HEK293 (cell line): Measurements from ENCODE around the gene PSAPL1.

Source experiments
- CTCF ChIA-PET: fragments of 350-600 bp; formaldehyde crosslinking; extraction: SDS; loops from one replicate; lab custom pipeline; 2021; ENCODE audit warnings: antibody characterized with exemption; lab: Yijun Ruan, JAX
- POLR2A ChIA-PET: fragments of 300-600 bp; formaldehyde crosslinking; extraction: SDS; loops from one replicate; lab custom pipeline; 2020; ENCODE audit warnings: antibody characterized with exemption, inconsistent platforms; lab: Yijun Ruan, JAX
- H3K27ac ChIP-seq: fragments of 200-500 bp; sonication (Bioruptor generic); 2 replicates; pipeline ENCODE4 v1.5.1; 2014; ENCODE audit warnings: low read depth, low read length, control low read depth, inconsistent platforms; ENCODE audit errors: extremely low read depth
- H3K36me3 ChIP-seq, 2 experiments: fragments of 200-500 bp in 1 of 2; sonication (Bioruptor generic) in 1 of 2; 1 replicate in 1 of 2; 2 replicates in 1 of 2; pipeline ENCODE4 v1.5.1; 2014 to 2017; ENCODE audit warnings: inconsistent platforms in 2 of 2, low read length in 2 of 2; ENCODE audit not compliant: control insufficient read depth in 2 of 2, insufficient read depth in 1 of 2
- H3K4me1 ChIP-seq: fragments of 200-500 bp; sonication (Bioruptor generic); 2 replicates; pipeline ENCODE4 v1.5.1; 2014; ENCODE audit warnings: mild to moderate bottlenecking, low read length, inconsistent platforms; ENCODE audit not compliant: control insufficient read depth, insufficient read depth
- H3K4me3 ChIP-seq: 2 replicates; pipeline ENCODE4 v1.5.1; 2011; ENCODE audit warnings: low read depth, mild to moderate bottlenecking, control low read depth, low read length, moderate library complexity
- H3K9me3 ChIP-seq: fragments of 200-500 bp; sonication (Bioruptor generic); 2 replicates; pipeline ENCODE4 v1.5.1; 2014; ENCODE audit warnings: low read depth, low read length, inconsistent platforms; ENCODE audit not compliant: control insufficient read depth, insufficient read depth
- HOXA7 ChIP-seq: sonication (generic); formaldehyde crosslinking; IDR thresholded peaks from 2 replicates; pipeline ENCODE4 v1.8.1; 2022; ENCODE audit warnings: missing genetic modification reagents, borderline replicate concordance
- KLF8 ChIP-seq: fragments of 450-650 bp; formaldehyde crosslinking; IDR thresholded peaks from 2 replicates; pipeline ENCODE4 v1.5.1; 2016; ENCODE audit warnings: missing biosample characterization, missing genetic modification characterization
- SCRT1 ChIP-seq: fragments of 450-650 bp; formaldehyde crosslinking; IDR thresholded peaks from 2 replicates; pipeline ENCODE4 v1.5.1; 2016; ENCODE audit warnings: missing biosample characterization, missing genetic modification characterization, borderline replicate concordance
- ZBTB1 ChIP-seq: fragments of 450-650 bp; formaldehyde crosslinking; IDR thresholded peaks from 2 replicates; pipeline ENCODE4 v1.5.1; 2016; ENCODE audit warnings: missing biosample characterization, missing genetic modification characterization
- ZBTB7A ChIP-seq: fragments of 450-650 bp; formaldehyde crosslinking; IDR thresholded peaks from 2 replicates; pipeline ENCODE4 v1.5.1; 2016; ENCODE audit warnings: low read depth, missing biosample characterization, missing genetic modification characterization
- ZNF121 ChIP-seq: fragments of 450-650 bp; formaldehyde crosslinking; IDR thresholded peaks from 2 replicates; pipeline ENCODE4 v1.5.1; 2016; ENCODE audit warnings: missing biosample characterization, missing genetic modification characterization
- ZNF155 ChIP-seq: fragments of 450-650 bp; formaldehyde crosslinking; IDR thresholded peaks from 2 replicates; pipeline ENCODE4 v1.5.1; 2016; ENCODE audit warnings: missing biosample characterization, missing genetic modification characterization
- ZNF211 ChIP-seq: fragments of 450-650 bp; formaldehyde crosslinking; IDR thresholded peaks from 2 replicates; pipeline ENCODE4 v1.5.1; 2016; ENCODE audit warnings: low read depth, missing biosample characterization, missing genetic modification characterization
- ZNF266 ChIP-seq: fragments of 450-650 bp; formaldehyde crosslinking; IDR thresholded peaks from 2 replicates; pipeline ENCODE4 v1.5.1; 2016; ENCODE audit warnings: missing biosample characterization, missing genetic modification characterization, low read depth
- ZNF510 ChIP-seq: fragments of 450-650 bp; formaldehyde crosslinking; IDR thresholded peaks from 2 replicates; pipeline ENCODE4 v1.5.1; 2018; ENCODE audit warnings: mild to moderate bottlenecking, missing genetic modification characterization, missing biosample characterization; ENCODE audit not compliant: insufficient replicate concordance
- ZNF561 ChIP-seq: fragments of 450-650 bp; IDR thresholded peaks from 2 replicates; pipeline ENCODE4 v1.5.1; 2018; ENCODE audit warnings: missing biosample characterization, missing genetic modification characterization, borderline replicate concordance
- ZNF600 ChIP-seq: fragments of 450-650 bp; formaldehyde crosslinking; IDR thresholded peaks from 2 replicates; pipeline ENCODE4 v1.5.1; 2016; ENCODE audit warnings: missing biosample characterization, missing genetic modification characterization
- ZNF626 ChIP-seq: fragments of 450-650 bp; sonication (Bioruptor Pico); formaldehyde crosslinking; IDR thresholded peaks from 2 replicates; pipeline ENCODE4 v1.5.1; 2018; ENCODE audit warnings: missing biosample characterization, missing genetic modification characterization, inconsistent platforms
- ZNF629 ChIP-seq: fragments of 450-650 bp; formaldehyde crosslinking; IDR thresholded peaks from 2 replicates; pipeline ENCODE4 v1.5.1; 2017; ENCODE audit warnings: missing biosample characterization, missing genetic modification characterization
- ZNF677 ChIP-seq: fragments of 450-650 bp; IDR thresholded peaks from 2 replicates; pipeline ENCODE4 v1.5.0; 2018; ENCODE audit warnings: missing biosample characterization, mild to moderate bottlenecking, missing genetic modification characterization, moderate library complexity
- ZNF777 ChIP-seq: fragments of 450-650 bp; formaldehyde crosslinking; IDR thresholded peaks from 2 replicates; pipeline ENCODE4 v1.5.1; 2017; ENCODE audit warnings: missing biosample characterization, missing genetic modification characterization, borderline replicate concordance
- TF ChIP-seq, protein P1 (sequence below): fragments of 450-650 bp; formaldehyde crosslinking; IDR thresholded peaks from 2 replicates; pipeline ENCODE4 v1.5.1; 2016; ENCODE audit warnings: missing biosample characterization, missing genetic modification characterization
- TF ChIP-seq, protein P2 (sequence below): fragments of 450-650 bp; formaldehyde crosslinking; IDR thresholded peaks from 2 replicates; pipeline ENCODE4 v1.5.1; 2016; ENCODE audit warnings: missing biosample characterization, missing genetic modification characterization, low read depth
- TF ChIP-seq, protein P3 (sequence below): fragments of 450-650 bp; formaldehyde crosslinking; IDR thresholded peaks from 2 replicates; pipeline ENCODE4 v1.5.1; 2017; ENCODE audit warnings: missing biosample characterization, missing genetic modification characterization
- TF ChIP-seq, protein P4 (sequence below): fragments of 450-650 bp; formaldehyde crosslinking; IDR thresholded peaks from 2 replicates; pipeline ENCODE4 v1.5.1; 2016; ENCODE audit warnings: missing biosample characterization, missing genetic modification characterization
- TF ChIP-seq, protein P5 (sequence below): fragments of 450-650 bp; formaldehyde crosslinking; IDR thresholded peaks from 2 replicates; pipeline ENCODE4 v1.5.1; 2016; ENCODE audit warnings: missing biosample characterization, missing genetic modification characterization
- TF ChIP-seq, protein P6 (sequence below): fragments of 450-650 bp; formaldehyde crosslinking; IDR thresholded peaks from 2 replicates; pipeline ENCODE4 v1.5.1; 2016; ENCODE audit warnings: missing biosample characterization, missing genetic modification characterization

Gene PSAPL1

DNA sequence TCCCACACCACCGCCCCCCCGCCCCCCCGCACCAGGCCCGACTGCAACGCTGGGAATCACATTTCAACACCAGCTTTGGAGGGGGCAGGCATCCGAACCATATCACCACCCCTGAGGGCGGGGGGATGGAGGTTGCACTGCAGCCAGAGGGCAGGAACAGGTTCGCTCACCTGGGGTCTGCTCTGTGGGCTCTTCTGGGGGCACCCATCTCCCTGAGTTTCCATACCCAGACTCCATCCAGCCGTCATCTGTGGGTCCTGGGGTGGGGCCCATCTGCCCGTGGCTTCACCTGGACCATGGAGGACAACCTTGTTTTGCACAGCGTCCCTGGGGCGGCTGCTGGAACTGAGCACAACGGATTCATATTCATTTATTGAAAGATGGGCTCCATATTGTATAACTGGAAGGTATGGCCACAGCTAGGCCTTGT, 6.9 kb downstream of the PSAPL1 start (continued):
- TF ChIP-seq ZNF121 (tag by site-specific recombination) = no peak

DNA sequence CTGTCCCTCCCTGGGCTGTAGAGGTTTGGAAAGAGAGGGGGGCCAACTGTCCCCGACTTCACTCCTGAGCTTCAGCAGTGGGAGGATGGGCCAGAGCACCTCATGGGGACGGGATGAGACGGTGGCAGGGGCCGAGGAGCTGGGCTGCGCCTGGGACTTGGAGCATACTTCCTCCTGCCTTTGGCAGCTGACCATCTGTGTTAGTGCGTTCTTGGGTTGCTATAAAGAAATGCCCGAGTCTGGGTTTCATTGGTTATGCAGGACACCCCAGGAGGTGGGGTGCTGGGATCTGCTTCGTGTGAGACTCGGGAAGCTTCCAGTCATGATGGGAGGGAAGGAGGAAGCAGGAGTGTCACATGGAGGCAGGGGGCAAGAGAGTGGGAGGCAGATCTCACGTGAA, 7.4 kb downstream of the PSAPL1 start:
- no peaks in the 10 kb centered on the region for H3K9me3 ChIP-seq
- no peak overlapping the region for H3K4me3 ChIP-seq
- ChIA-PET POLR2A (no interaction called here), CTCF (no interaction called here)
- H3K36me3 ChIP-seq = no peaks in the 10 kb centered on the region
- no peak overlapping the region for H3K27ac ChIP-seq
- H3K4me1 ChIP-seq = no peaks in the 10 kb centered on the region
- TF ChIP-seq ZNF266 (tag by site-specific recombination) (no peak), ZNF677 (tag by site-specific recombination) (no peak), HOXA7 (no peak)
- TF ChIP-seq, protein P1, sequence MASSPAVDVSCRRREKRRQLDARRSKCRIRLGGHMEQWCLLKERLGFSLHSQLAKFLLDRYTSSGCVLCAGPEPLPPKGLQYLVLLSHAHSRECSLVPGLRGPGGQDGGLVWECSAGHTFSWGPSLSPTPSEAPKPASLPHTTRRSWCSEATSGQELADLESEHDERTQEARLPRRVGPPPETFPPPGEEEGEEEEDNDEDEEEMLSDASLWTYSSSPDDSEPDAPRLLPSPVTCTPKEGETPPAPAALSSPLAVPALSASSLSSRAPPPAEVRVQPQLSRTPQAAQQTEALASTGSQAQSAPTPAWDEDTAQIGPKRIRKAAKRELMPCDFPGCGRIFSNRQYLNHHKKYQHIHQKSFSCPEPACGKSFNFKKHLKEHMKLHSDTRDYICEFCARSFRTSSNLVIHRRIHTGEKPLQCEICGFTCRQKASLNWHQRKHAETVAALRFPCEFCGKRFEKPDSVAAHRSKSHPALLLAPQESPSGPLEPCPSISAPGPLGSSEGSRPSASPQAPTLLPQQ (tag by site-specific recombination) = no peak

DNA sequence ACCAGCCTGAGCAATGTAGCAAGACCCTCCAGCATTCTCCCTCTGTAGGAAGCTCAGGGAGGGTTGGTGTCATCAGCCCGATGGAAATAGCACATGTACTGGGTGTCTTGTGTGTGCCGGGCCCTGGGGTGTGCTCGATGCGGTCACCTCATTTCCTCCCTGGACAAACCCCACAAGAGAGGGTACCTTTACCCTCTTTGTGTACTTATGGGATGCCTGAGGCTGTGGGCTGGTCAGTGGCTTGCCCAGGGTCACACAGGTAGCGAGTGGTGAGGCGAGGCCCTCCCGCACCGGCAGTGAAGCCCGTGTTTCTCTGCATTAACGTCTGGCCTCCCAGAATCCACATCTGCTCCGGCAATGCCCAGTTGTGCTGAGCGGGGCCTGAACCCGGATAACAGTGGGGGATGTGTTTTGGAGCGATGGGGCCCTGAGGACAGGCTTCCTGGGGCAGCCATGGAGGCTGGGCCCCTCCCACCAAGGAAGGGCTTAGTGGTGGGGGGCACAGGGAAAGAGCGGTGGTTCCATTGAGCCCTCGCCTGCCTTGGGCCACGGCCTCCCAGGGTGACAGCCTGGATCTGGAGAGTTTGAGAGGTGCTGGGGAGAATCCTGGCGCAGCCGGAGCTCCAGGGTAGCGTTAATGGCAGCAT, 8.1 kb downstream of the PSAPL1 start:
- Histone ChIP-seq H3K36me3 (no peaks in the 10 kb centered on the region), H3K9me3 (no peaks in the 10 kb centered on the region), H3K27ac (no peak overlapping the region), H3K4me3 (no peak overlapping the region), H3K4me1 (no peaks in the 10 kb centered on the region)
- TF ChIP-seq ZBTB1 (tag by site-specific recombination) = no peak
- no peak for TF ChIP-seq KLF8 (tag by site-specific recombination)
- TF ChIP-seq ZNF629 (tag by site-specific recombination) = no peak
- TF ChIP-seq, protein P1 (tag by site-specific recombination) = no peak
- TF ChIP-seq ZNF626 (tag by site-specific recombination) = no peak
- TF ChIP-seq, protein P2, sequence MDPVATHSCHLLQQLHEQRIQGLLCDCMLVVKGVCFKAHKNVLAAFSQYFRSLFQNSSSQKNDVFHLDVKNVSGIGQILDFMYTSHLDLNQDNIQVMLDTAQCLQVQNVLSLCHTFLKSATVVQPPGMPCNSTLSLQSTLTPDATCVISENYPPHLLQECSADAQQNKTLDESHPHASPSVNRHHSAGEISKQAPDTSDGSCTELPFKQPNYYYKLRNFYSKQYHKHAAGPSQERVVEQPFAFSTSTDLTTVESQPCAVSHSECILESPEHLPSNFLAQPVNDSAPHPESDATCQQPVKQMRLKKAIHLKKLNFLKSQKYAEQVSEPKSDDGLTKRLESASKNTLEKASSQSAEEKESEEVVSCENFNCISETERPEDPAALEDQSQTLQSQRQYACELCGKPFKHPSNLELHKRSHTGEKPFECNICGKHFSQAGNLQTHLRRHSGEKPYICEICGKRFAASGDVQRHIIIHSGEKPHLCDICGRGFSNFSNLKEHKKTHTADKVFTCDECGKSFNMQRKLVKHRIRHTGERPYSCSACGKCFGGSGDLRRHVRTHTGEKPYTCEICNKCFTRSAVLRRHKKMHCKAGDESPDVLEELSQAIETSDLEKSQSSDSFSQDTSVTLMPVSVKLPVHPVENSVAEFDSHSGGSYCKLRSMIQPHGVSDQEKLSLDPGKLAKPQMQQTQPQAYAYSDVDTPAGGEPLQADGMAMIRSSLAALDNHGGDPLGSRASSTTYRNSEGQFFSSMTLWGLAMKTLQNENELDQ (tag by site-specific recombination) = no peak
- TF ChIP-seq, protein P3, sequence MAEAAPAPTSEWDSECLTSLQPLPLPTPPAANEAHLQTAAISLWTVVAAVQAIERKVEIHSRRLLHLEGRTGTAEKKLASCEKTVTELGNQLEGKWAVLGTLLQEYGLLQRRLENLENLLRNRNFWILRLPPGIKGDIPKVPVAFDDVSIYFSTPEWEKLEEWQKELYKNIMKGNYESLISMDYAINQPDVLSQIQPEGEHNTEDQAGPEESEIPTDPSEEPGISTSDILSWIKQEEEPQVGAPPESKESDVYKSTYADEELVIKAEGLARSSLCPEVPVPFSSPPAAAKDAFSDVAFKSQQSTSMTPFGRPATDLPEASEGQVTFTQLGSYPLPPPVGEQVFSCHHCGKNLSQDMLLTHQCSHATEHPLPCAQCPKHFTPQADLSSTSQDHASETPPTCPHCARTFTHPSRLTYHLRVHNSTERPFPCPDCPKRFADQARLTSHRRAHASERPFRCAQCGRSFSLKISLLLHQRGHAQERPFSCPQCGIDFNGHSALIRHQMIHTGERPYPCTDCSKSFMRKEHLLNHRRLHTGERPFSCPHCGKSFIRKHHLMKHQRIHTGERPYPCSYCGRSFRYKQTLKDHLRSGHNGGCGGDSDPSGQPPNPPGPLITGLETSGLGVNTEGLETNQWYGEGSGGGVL = no peak
- TF ChIP-seq, protein P4, sequence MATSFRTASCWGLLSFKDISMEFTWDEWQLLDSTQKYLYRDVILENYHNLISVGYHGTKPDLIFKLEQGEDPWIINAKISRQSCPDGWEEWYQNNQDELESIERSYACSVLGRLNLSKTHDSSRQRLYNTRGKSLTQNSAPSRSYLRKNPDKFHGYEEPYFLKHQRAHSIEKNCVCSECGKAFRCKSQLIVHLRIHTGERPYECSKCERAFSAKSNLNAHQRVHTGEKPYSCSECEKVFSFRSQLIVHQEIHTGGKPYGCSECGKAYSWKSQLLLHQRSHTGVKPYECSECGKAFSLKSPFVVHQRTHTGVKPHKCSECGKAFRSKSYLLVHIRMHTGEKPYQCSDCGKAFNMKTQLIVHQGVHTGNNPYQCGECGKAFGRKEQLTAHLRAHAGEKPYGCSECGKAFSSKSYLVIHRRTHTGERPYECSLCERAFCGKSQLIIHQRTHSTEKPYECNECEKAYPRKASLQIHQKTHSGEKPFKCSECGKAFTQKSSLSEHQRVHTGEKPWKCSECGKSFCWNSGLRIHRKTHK (tag by site-specific recombination) = no peak
- no peak for TF ChIP-seq ZNF777 (tag by site-specific recombination)
- TF ChIP-seq ZNF155 (tag by site-specific recombination) = no peak
- no peak for TF ChIP-seq ZBTB7A (tag by site-specific recombination)
- TF ChIP-seq, protein P5, sequence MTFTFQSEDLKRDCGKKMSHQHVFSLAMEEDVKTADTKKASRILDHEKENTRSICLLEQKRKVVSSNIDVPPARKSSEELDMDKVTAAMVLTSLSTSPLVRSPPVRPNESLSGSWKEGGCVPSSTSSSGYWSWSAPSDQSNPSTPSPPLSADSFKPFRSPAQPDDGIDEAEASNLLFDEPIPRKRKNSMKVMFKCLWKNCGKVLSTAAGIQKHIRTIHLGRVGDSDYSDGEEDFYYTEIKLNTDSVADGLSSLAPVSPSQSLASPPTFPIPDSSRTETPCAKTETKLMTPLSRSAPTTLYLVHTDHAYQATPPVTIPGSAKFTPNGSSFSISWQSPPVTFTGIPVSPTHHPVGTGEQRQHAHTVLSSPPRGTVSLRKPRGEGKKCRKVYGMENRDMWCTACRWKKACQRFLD (tag by site-specific recombination) = no peak
- no peak for TF ChIP-seq ZNF600 (tag by site-specific recombination)
- no peak for TF ChIP-seq ZNF211
- TF ChIP-seq, protein P6, sequence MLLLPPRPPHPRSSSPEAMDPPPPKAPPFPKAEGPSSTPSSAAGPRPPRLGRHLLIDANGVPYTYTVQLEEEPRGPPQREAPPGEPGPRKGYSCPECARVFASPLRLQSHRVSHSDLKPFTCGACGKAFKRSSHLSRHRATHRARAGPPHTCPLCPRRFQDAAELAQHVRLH (tag by site-specific recombination) = no peak
- no peak for TF ChIP-seq SCRT1
- no peak for TF ChIP-seq ZNF510
- no peak for TF ChIP-seq ZNF561 (tag by site-specific recombination)
- ChIA-PET CTCF (interaction anchor here (0.6 kb wide), 1 partner anchor 549 kb away, joined by 3 read pairs; no protein-coding TSS in a partner anchor), POLR2A (no interaction called here)
